Renal cortex interstitium (tissue), 11 donors: ENCODE results near the gene S1PR3. TPM values are rescaled to one million over a fixed set of nuclear protein-coding genes. Genes with fewer than 3 reads are reported as not detected.

Experiments
- DNase-seq, 11 donors: peaks; one replicate each; pipeline ENCODE4 v3.0.0-alpha.2; 2013; ENCODE audit warnings: low read depth in 9 of 11, low spot score in 4 of 11; ENCODE audit errors: extremely low read depth in 1 of 11
- polyA plus RNA-seq, 3 donors: library from polyadenylated mRNA; unstranded; fragments of 120-200 nt; gene quantifications; one replicate each; pipeline ENCODE4 v1.2.1, GENCODE V29; 2013; ENCODE audit not compliant: insufficient read length in 3 of 3

Gene S1PR3
- polyA plus RNA-seq, 3 donors = 50.7 to 59.5 (median 52.1) TPM

DNA sequence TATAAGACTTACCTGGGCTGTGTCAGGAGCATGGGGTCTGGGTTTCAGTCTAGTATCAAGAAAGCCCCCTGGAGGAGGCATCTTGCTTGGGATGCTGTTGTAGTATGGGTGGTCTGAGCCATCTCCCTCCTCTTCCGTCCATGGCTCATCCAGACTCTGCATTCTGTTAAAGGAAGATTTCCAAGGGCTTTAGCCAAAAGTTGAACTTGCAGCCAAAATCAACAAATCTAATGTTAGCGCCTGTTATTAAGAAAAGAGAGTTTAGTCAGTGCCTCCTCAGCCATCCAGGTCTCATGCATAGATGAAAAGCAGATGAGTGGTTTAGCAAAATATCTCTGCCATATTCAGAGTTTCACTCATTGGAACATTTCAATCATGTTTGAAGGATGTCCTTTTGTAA, 55.6 kb downstream of the S1PR3 start:
- no peak for DNase-seq

DNA sequence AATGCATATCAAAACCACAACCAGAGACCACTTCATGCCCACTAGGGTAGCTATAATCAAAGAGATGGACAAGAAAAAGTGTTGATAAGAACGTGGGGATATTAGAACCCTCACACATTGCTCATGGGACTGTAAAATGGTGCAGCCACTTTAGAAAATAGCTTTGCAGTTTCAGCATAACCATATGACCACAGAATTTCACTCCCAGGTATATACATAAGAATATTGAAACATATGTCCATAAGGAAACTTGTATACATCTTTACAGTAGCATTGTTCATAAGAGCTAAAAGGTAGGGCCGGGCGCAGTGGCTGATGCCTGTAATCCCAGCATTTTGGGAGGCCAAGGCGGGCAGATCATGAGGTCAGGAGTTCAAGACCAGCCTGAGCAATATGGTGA, 56.4 kb downstream of the S1PR3 start:
- DNase-seq = no peak

DNA sequence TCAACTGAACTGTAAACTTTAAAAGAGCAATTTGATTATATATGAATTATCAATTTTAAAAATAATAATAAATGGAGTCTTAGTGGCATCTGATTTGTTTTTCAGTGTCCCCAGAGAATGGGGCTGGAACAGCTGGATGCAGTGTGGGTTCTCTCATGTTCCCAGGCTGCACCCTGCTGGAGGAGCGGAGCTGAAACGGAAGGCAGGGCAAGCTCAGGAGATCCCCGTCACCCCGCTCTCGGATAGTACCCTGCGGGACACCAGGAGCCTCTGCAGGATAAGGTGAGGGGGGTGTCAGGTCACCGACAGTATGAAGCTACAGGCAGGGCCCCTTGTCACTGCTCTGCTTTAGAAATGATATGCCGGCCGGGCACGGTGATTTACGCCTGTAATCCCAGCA, 57.3 kb downstream of the S1PR3 start:
- no peak for DNase-seq

- DNase-seq = peak in 1 of 11 donors; percentile 18
Observed at GRCh38 chr9:89049646-89050045, 58.4 kb downstream of the S1PR3 start.

GRCh38 chr9:89051421-89052025, 60.3 kb downstream of the S1PR3 start:
- no peak for DNase-seq

- DNase-seq = no peak
Observed at GRCh38 chr9:89052470-89053097, 61.3 kb downstream of the S1PR3 start.

DNA sequence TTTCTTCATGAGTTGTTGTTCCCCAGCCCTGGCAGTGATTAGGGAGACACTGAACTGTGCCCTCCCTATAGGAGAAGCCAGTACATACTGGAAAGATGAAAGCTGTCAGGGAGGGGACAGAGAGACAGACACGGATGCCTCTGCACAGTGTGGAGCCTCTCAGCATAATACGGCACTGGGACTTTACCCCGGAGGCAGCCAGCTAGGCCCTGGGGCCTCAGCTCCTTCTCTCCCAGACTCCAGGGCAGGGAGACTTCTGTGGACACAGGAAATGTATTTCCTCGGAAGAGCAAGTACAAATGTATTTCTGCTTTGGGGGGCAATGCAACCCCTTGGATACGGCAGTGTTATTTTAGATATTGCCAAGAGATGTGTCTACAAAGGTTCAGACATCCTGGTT, 62.0 kb downstream of the S1PR3 start:
- DNase-seq = no peak

Other genes starting within 250 kb of the S1PR3 start
- gene SHC3, start 187.3 kb downstream of the S1PR3 start, polyA plus RNA-seq = 1 to 10 TPM; 2.4 to 3.4 (median 2.7) TPM